HG02759 (cell line): Measurements from ENCODE around the gene SNAP47.
"Not testable (repeated sequence)": the region's sequence is repeated elsewhere in the genome, so short reads cannot be mapped to it uniquely, and the experiment has no call there.

Source experiments
- ATAC-seq: cut with Tn5 transposase; IDR thresholded peaks from one replicate; pipeline ENCODE4 v1.9.1; 2021; ENCODE audit warnings: mild to moderate bottlenecking, moderate library complexity; ENCODE audit not compliant: unreplicated experiment

SNAP47 gene

DNA sequence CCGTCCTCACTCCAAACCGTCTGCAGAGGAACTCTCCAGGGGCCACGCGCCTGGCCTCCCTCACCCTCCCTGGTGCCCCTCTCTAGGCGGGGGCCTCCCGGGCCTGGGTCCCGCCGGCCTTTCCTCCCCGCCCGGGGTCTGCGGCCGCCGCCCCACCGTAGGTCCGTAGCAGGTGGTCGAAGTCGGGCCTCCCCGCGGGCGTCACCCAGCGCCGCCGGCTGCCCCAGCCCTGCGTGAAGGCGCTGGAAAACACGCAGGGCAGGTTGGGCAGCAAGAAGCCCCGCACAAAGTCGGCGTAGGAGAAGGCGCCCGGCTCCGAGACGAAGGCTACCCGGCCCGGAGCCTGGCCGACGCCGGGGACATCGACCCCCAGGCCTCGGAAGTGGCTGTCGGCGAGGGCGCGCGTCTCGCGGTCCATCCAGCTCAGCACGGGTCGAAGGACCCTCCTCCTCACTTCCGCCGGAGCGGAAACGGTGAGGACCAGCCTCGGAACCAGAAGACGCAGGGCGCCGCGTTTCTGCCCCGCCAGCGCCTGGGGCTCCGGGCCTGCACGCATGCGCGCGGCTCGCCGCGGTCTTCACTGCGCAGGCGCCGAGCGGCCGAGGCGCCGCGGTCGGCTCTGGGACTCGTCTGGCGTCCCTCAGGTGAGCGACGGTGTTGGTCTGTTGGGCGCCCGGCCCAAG lies at the start of gene SNAP47, which contains the start of gene JMJD4:
Gene SNAP47 (plus strand): TSS at position 580 of the 683 bp plus-strand sequence. CDS start 12,302 bp downstream, outside the sequence.
Gene JMJD4 (minus strand): TSS at position 447 of the 683 bp plus-strand sequence. CDS start 29 bp downstream, at position 418.
- peak; percentile 94 for ATAC-seq

DNA sequence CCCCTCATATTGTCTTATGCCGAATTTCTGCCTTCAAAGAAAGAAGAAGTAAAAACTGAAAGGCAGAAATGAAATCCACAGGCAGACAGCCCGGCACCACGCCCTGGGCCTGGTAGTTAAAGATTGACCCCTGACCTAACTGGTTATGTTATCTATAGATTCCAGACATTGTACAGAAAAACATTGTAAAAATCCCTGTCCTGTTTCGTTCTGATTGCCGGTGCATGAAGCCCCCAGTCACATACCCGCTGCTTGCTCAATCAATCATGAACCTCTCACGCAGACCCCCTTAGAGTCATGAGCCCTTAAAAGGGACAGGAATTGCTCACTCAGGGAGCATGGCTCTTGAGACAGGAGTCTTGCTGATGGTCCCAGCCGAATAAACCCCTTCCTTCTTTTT lies 49.4 kb upstream of the SNAP47 start:
- no peak for ATAC-seq

GRCh38 chr1:227697321-227697864 lies 37.8 kb upstream of the SNAP47 start:
- no peak for ATAC-seq

- ATAC-seq, result not testable (repeated sequence)
Measured at GRCh38 chr1:227701631-227702030, 33.6 kb upstream of the SNAP47 start.

DNA sequence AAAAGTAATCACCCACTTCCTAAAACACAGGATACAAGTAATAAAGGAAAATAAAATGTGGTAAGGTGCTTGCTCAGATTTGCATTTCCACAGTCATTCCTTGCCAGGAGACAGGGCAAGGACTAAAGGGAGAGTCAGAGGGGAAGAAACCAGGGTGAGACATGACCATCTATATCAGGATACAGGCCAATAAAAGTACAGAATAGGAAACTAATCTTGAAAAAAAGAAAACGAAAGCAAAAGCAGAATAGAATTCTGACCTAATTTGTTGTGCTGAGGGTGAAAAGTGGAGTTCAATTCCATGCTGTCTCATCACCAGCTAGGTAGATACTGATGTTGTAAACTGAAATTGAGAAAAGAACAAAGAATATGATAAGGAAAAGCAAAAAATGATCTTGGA lies 27.4 kb upstream of the SNAP47 start:
- no peak for ATAC-seq

DNA sequence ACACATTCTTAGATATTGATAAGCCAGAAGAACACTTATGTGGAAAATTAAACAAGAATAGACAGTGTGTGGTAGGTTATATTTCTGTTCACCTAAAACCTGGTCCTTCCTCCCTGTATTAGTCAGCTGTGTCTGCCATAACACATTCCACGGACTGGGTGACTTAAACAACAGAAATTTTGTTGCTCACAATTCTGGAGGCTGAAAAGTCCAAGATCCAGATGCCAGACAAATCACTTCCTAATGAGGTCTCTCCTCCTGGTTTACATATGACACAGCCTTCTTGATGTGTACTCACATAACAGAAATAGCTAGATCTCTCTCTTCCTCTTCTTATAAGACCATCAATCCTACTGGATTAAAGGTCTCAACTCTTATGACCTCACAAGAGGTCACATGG lies 25.8 kb upstream of the SNAP47 start:
- ATAC-seq, result no peak

DNA sequence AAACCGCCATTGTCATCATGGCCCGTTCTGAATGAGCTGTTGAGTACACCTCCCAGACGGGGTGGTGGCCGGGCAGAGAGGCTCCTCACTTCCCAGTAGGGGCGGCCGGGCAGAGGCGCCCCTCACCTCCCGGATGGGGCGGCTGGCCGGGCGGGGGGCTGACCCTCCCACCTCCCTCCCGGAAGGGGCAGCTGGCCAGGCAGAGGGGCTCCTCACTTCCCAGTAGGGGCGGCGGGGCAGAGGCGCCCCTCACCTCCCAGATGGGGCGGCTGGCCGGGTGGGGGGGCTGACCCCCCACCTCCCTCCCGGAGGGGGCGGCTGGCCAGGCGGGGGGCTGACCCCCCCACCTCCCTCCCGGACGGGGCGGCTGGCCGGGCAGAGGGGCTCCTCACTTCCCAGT lies 24.8 kb upstream of the SNAP47 start:
- ATAC-seq, result not testable (repeated sequence)

- ATAC-seq, result peak; percentile 45
Measured at GRCh38 chr1:227712648-227713047, 22.6 kb upstream of the SNAP47 start.

DNA sequence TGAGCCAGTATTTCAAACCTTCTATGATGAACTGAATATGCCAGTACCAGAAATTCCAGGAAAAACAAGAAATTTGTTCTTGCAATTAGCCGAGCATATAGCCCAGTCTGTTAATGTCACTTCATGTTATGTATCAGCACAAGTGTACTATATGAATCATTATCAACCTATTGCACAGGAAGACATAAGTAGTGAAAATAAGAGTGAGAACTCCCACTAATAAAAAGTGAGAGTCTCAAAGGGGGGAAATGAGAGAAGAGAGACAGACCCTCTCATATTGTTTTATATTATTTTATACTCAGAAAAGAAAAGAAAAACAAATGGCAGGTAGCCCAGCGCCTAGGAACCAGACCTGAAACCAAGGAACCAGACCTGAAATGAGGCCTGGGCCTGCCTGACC lies 16.3 kb upstream of the SNAP47 start:
- ATAC-seq, result no peak

DNA sequence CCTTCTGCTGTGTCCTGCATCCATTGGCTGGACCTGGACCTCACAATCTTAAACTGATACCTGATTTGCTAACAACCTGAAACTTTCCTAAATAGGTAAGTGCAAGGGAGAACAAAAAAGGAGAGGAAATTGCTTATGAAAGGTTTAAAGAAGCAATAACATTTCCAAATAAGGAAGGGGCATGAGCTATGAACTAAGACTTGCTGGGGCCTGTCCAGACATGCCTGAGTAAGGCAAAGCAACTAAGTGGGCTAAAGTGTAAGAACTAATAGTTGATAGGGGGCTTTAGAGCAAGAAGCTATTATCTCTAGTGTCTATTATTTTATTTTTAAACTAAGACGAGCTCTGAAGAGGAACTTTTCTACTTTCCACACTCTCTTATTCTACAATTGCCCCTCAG lies 11.8 kb upstream of the SNAP47 start:
- ATAC-seq, result no peak

DNA sequence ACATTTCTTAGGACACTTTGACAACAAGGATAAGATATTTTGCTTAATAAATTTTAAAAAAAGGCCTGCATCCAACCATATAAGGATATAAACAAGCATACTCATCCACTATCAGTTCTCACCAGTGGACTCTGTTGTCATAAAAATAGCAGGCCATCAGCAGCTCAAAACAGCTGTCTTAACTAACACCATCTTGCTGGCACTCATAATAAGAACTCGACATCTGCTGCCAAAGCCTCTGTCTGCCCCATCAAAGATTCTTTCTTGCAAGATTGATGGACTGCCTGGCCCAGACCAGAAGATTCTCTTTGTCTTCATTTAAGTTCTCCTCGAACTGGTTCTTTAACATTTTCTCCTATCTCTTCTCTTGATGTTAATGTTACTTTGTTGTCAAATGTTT lies 10.2 kb upstream of the SNAP47 start:
- ATAC-seq, result no peak

- ATAC-seq, result no peak
Measured at GRCh38 chr1:227726318-227726717, 8.9 kb upstream of the SNAP47 start.

GRCh38 chr1:227726924-227727599 lies 8.2 kb upstream of the SNAP47 start:
- no peak for ATAC-seq

DNA sequence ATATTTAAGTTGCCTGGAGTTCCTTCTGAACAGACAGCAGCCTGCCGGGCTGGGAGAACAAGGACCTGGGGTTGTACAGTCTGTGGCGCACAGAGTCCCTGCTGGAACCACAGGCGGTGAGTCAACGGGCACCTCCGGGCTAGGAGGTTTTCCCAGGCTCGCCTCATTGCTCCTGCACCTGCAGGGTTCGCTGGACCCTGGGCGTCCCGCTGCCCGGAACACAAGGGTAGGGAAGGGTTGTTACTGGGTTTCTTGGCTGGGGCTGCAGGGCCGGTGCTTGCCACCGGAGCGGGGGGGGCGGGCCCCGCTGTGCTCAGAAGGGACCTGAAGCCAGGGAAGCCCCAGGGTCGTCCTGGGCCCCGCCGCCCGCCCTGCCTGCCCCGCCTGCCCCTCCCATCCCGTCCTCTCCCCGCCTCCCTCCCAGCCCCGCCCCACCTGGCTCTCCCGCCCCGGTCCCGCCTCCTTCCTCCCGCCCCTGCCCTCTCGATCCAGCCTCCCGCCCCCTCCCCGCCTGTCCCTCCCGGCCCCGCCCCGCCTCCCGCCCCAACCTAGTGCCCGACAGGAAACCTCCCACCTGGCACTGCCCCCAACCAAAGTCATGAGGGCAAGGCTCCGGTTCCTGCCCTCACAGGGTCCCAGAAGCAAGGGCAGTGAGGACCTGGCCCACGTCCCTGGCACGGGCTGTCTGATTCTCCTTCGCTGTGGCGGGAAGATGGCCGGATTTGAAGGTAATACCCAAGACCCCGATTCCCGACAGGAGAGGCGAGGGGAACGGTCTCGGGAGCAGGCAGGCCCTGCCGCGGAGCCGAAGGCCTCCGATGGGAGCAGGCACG lies 7.0 kb upstream of the SNAP47 start:
- ATAC-seq, result peak; percentile 48

GRCh38 chr1:227728892-227729143 lies 6.4 kb upstream of the SNAP47 start:
- no peak for ATAC-seq

DNA sequence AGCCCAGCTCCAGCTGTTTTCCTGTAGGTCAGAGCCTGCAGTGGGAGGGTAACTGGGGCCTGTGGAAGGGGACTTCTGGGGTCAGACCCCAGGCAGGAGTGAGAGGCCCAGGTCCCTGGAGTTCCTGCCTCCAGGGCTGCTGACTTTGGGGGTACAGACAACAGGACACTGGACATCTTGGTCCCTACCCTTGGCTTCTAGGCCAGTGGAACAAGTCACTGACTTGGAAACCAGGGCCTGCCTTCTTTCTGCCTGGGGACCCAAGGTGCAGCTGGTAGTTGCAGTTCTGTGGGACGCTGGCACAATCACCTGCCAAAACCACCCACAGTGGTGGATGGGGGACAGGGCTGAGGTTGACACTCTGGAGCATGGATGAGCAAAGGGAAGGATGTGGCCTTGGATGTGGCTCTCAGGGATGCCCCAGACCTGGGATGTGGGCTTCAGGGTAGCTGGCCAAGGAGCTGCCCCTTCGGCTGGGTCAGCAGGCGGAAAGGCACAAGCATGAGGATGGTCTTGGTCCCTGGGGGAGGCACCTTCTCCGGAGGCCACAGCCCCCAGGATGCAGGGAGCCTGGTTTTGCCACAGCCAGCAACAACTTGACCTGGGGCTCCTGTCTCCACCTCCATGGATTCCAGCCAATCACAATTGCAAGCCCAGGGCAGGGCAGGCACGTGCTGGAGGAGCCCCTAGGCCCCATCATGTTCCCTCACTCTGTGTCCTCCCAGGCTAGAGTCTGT lies 5.9 kb upstream of the SNAP47 start:
- ATAC-seq, result no peak

DNA sequence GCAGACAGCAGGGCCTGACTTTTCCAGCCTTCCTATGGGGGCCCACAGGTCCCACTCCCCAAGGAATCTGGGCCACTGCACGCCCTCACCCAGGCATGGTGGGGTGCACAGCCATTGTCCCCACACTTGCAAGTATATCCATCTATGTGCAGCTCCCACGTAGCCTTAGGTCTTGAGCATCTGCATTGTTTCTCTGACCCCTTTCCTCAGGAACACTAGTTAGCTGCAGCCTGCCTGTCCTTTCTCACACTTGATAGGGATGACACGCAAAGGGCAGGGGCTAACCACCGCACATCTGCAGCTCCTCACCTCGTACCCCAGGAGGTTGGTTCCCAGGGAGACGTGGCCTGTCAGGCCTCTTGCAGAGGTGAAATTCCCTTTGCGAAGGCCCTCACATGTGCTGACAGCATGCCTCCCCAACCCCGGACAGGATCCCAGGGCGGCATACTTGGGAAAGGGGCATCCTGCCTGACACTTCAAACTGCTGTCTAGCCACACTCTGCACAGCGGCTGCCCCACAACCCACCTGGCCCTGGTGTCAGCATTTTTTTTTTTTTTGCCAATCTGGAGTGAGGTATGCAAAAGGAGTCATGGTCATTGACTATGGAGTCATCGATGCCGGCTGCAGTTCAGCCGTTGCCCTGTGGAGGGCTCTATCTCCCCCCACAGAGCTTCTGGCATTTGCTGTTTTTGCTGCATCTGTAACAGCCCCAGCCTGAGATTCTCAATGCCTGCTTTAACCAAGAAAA lies 5.2 kb upstream of the SNAP47 start:
- no peak for ATAC-seq

DNA sequence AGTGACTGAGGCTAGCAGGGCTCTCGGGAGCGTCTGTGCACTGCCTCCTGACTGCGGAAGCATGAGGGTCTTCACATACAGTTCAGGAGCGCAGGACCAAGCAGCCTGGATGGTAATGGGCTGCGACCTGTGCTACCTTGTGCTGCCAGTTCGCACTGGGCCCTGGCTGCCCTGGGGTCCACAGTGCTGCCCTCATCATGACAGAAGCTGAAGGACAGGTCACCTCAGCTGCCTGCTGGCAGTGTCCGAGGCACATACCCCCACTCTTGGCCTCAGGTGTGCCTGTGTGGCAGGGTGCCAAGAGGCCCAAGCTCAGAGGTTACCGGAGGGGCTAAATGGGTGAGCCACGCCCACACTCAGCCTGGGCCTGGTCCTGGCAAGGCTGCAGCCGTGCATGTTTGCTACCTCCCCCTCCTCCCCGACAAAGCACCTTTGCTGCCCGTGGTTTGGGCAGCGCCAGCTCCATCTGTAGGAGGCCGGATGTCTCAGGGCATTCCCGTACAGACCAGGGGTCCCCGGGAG lies 4.5 kb upstream of the SNAP47 start:
- no peak for ATAC-seq

DNA sequence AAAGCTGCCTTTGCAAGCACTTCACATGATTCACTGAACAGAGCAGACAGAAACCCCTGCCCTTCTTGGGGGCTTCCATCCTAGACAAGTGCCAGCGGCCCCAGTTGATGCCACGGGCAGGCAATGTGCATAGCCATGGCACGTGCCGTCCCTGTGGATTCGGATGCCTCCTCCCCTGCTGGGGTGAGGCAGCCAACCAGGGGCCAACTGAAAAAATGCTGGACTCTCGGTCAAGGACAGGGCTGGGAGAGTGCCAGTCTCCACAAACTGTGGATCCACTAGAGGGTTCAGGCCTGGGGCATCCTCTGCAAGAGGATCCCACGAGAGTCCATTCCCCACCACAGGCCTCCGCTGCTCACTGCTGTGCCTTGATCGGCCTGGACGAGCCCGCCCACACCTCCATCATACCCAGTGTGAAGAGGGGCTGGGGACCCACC lies 4.0 kb upstream of the SNAP47 start:
- ATAC-seq, result no peak
